Stimulated activated CD4-positive, alpha-beta T cell treated with anti-CD3 and anti-CD28 coated beads, Interleukin-1b, Interleukin-23, amount 100 ng/mL, for 24 hours (primary cell): Measurements from ENCODE around the gene SEC16B.

Experiments used
- DNase-seq, 4 experiments: peaks; one replicate each; pipeline ENCODE4 v3.0.0-alpha.2; 2020; ENCODE audit warnings: low read depth in 4 of 4, low spot score in 1 of 4

Gene SEC16B

DNA sequence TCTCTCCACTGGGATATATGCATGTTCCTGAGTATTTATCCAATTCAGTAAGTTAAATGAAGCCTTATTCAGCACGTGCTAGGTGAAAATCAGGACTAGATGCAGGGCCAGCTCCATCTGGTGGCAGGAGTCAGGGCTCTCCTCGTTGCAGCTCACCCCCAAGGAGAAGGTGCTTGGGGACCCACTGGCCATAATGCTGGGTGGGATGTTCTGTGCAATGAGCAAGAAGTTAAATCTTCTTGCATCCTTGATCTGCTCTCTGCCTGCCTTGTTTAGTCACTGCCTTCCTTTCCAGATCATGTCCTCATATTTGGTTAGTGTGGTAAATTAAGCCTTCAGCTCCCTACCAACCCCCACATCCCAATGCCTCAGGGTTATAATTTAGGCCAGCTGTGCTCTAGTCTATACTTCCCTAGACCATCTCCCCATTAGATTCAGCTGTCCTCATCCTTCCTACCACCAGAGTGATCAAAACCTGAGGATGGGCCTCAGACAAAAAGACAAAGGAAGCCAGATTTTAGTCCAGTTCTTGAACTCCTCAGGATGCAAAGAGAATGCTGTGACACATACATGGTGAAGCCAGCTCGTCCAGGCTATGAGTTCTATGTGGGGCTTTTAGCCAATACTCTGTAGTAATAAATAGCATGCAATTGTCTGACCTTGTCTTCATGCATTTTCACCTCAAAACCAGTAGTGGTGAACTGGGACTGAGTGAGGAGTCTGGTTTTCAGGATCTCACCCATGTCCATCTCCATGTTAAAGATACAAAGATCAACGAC is 55.9 kb downstream of the SEC16B start:
- no peak for DNase-seq

GRCh38 chr1:177912991-177913390 is 56.9 kb downstream of the SEC16B start:
- DNase-seq: no peak

GRCh38 chr1:177909416-177909815 is 60.4 kb downstream of the SEC16B start:
- no peak for DNase-seq

DNA sequence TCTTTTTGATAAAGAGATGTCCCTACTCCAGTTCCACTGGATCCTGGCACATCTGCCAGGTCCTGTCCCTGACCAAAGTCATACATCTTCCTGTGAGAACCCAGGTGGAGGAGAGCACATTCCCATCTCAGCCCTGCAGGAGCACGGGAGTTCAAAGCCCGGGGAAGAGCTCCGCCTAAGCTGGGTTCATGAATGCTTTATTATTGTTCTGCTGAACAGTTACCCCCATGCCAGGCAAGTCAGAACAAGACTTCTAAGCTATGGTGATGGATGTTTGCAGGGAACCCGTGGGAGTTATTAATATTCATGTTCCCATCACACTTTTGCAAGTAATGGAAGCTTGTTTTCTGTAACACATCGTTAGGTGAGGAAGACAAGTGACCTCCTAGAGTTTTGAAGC is 62.9 kb downstream of the SEC16B start:
- DNase-seq: no peak

DNA sequence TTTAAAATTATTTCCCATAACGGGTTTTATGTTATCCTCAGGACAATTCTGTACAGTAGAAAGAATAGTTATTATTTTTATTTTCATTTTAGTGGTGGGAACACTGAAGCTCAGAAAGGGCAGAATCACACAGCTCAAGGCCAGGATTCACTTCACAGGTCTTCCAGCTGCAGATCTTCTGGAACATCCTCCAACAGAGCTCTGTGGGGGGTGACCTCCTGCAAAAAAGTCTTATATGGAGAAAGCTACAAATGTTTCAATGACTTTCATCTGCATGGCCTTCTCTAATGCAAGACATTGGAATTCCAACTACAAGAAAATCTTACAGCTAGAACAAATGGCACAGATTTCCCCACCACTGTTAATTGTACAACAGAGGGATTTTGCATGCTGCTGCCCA is 64.2 kb downstream of the SEC16B start:
- DNase-seq: no peak

GRCh38 chr1:177902266-177902665 is 67.6 kb downstream of the SEC16B start:
- no peak for DNase-seq

DNA sequence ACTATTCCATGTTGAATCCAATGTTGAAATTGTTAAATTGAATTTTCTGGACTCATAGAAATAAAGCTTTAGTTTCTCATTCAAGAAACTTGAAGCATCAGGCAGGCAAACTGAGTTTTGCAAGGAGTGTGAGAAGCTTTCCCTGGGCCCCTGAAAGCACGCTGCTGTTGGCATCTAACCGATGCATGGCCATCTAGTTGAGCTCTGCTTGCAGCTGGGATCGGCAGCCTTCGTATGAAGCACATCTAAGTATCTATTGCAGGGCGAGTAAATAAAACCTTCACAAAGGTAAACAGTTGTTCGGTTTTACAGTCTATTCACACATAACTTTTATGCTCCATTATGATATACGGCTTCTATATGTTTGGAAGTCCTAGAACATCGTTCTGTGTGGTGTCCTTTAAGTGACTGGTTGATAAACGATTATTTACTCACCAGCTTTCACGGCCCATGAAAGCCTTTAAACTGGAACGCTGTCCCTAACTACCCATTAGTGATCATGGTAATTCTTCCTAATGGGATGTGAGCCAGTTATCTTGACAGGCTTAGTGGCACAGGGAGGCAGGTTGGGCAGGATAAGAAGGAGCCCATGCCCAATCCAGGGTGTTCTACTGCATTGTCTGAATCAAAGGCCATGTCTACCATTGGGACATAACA is 71.7 kb downstream of the SEC16B start:
- DNase-seq: no peak

DNA sequence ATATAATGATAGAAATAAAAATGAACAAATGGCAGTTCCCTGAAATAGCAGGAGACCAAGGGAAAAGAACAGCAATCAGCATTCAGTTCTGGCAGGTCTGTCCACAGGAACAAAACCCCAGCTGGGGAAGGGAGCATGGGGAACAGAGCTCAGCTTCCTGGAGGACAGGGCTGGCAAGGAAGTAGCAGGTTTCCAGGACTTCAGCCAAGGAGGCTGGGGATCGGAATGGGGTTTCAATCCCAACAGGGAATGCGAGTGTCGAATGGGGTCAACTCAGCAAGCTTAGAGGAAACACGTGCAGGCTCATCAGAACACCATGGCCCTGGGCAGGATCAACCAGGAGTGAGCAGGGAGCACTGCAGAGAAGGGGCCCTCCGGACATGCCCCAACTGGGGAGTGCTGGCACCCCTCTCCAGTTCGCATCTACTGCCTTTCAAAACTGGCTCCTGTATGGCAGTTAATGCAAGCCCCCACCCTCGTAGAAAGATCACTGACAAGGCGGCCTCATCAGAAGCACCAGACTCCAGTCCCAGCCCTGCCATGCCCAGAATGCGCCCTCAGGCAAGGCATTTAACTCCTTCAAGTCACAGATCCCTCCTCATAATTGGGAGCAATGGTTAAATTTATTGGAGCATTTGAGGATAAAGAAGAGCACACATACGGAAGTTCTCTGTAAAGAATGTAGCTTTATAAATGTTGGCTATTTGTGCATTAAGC is 72.4 kb downstream of the SEC16B start:
- no peak for DNase-seq
